HFF-Myc (cell line): ENCODE measurements around the gene DKK1.

ENCODE experiments used
- DNase-seq: peaks from one replicate; pipeline ENCODE4 v3.0.0-alpha.2; 2011; ENCODE audit warnings: low read depth; ENCODE audit errors: extremely low read depth
- H3K4me3 ChIP-seq: replicated peaks from 2 replicates; pipeline ENCODE4 v1.5.1; 2011; ENCODE audit warnings: low read depth, mild to moderate bottlenecking, control low read depth, low read length
- TF ChIP-seq, protein P1 (sequence below): IDR thresholded peaks from 2 replicates; pipeline ENCODE4 v1.5.1; 2012; ENCODE audit warnings: mild to moderate bottlenecking, low read depth, low read length, control low read depth; ENCODE audit errors: missing control alignments

Gene DKK1

DNA sequence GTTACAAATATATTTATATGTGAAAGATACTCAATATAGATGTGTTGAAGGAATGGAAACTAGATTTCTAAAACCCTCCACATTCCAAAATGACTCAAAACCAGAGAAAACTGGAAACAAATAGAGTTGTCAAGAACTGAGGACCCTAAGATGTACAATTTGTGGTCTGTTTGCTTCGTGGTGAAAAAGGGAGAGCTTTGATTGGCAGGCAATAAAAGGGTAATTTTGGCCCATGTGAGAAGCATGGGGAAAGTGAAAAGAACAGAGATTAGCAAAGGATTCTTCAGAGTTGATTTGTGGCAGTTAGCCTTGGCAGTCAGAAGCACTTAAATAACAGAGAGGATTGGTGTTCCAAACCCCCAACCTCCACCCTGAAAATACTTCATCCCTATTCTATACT, 37.1 kb upstream of the DKK1 start:
- no peak for DNase-seq
- TF ChIP-seq, protein P1, sequence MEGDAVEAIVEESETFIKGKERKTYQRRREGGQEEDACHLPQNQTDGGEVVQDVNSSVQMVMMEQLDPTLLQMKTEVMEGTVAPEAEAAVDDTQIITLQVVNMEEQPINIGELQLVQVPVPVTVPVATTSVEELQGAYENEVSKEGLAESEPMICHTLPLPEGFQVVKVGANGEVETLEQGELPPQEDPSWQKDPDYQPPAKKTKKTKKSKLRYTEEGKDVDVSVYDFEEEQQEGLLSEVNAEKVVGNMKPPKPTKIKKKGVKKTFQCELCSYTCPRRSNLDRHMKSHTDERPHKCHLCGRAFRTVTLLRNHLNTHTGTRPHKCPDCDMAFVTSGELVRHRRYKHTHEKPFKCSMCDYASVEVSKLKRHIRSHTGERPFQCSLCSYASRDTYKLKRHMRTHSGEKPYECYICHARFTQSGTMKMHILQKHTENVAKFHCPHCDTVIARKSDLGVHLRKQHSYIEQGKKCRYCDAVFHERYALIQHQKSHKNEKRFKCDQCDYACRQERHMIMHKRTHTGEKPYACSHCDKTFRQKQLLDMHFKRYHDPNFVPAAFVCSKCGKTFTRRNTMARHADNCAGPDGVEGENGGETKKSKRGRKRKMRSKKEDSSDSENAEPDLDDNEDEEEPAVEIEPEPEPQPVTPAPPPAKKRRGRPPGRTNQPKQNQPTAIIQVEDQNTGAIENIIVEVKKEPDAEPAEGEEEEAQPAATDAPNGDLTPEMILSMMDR: no peak
- H3K4me3 ChIP-seq: no peak overlapping the region

GRCh38 chr10:52279546-52279945, 34.5 kb upstream of the DKK1 start:
- no peak for DNase-seq
- TF ChIP-seq, protein P1: no peak
- no peak overlapping the region for H3K4me3 ChIP-seq

DNA sequence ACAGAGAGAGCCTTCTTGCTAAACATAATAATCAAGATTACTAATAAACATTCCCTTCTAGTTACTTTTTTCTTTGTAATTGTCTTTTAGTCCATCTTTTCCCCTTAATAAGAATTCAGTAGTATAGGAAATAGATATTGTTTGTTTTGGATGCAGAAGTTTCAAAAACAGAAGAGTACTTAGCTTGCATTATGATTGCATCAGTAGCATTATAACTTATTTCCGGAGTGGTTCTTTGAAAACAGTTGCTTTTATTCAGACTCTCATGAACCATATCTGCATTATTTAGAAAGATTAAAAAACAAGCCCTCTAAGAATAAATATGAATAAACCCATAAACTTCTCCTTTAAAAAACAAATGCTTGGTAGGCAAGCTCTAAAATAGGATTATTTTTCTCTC, 34.0 kb upstream of the DKK1 start:
- TF ChIP-seq, protein P1: no peak
- DNase-seq: no peak
- no peak overlapping the region for H3K4me3 ChIP-seq

- no peak for DNase-seq
- TF ChIP-seq, protein P1: no peak
- no peak overlapping the region for H3K4me3 ChIP-seq
These were observed 30.9 kb upstream of the DKK1 start for GRCh38 chr10:52283174-52283573.

- no peak for DNase-seq
- TF ChIP-seq, protein P1: no peak
- H3K4me3 ChIP-seq: no peak overlapping the region
These were observed 29.6 kb upstream of the DKK1 start for GRCh38 chr10:52284416-52285013.

GRCh38 chr10:52287866-52288265, 26.2 kb upstream of the DKK1 start:
- TF ChIP-seq, protein P1: no peak
- H3K4me3 ChIP-seq: no peak overlapping the region
- no peak for DNase-seq

GRCh38 chr10:52297747-52298146, 16.3 kb upstream of the DKK1 start:
- DNase-seq: no peak
- TF ChIP-seq, protein P1: no peak
- H3K4me3 ChIP-seq: no peak overlapping the region
